ENCODE measurements around the gene TMEM41B.

Gene TMEM41B

DNA sequence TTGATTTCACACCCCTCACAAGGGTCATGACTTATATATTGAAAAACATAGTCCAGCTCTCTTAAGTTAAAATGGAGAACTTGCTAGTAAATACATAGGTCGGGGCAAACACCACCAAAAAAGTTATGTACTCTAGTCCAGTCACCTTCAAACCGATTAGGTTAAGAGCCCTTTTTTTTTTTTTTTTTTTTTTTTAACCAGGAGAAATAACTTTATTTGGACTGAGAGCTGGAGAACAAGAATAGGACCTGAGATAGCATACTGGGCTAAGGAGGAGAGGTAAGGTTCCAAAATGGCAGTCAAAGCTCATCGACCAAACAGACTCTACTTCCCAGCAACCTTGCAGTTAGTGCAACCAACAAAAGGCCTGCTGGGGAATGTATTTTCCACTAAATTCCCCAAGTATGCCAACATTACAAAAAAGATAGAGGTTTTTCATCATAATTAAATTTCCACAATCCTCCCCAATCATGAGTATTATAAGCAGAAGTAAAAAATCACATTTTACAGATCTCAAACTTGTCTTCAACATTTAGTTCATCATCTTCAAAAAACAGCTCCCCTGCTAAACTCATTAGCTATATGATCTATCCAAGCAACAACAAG is 3.8 kb downstream of the TMEM41B start:
- Histone ChIP-seq H3K9me3 (ENCODE audit: low read length) (no peaks in the 10 kb centered on the region), H3K36me3 (ENCODE audit: insufficient read depth, low read length) (peaks cover 11% of the 10 kb centered on the region; the same call in 1 of the 2 replicates), H3K4me1 (ENCODE audit: insufficient read depth, low read length, severe bottlenecking) (peaks cover 32% of the 10 kb centered on the region), H3K27me3 (ENCODE audit: insufficient read depth, low read length) (no peaks in the 10 kb centered on the region), H2AFZ (ENCODE audit: low read length) (no peak overlapping the region), H3K9ac (ENCODE audit: low read length) (no peak overlapping the region), H3K4me3 (ENCODE audit: low read depth, low read length, poor library complexity, severe bottlenecking) (no peak overlapping the region), H3K9me2 (ENCODE audit: low read depth, low read length) (no peaks in the 10 kb centered on the region), H3K27ac (ENCODE audit: low read depth, low read length, poor library complexity, severe bottlenecking) (no peak overlapping the region), H3F3A (ENCODE audit: insufficient read depth, low read length) (no peaks in the 10 kb centered on the region), H4K20me1 (ENCODE audit: insufficient read depth, low read length) (no peaks in the 10 kb centered on the region), H3K79me2 (ENCODE audit: insufficient read depth, low read length) (peaks cover 76% of the 10 kb centered on the region), H3K4me2 (ENCODE audit: low read length) (no peak overlapping the region)
- no peak for TF ChIP-seq EZH2 (IDR thresholded peaks at IDR 0.05; ENCODE audit: borderline replicate concordance, low read length)
- TF ChIP-seq, protein P1, sequence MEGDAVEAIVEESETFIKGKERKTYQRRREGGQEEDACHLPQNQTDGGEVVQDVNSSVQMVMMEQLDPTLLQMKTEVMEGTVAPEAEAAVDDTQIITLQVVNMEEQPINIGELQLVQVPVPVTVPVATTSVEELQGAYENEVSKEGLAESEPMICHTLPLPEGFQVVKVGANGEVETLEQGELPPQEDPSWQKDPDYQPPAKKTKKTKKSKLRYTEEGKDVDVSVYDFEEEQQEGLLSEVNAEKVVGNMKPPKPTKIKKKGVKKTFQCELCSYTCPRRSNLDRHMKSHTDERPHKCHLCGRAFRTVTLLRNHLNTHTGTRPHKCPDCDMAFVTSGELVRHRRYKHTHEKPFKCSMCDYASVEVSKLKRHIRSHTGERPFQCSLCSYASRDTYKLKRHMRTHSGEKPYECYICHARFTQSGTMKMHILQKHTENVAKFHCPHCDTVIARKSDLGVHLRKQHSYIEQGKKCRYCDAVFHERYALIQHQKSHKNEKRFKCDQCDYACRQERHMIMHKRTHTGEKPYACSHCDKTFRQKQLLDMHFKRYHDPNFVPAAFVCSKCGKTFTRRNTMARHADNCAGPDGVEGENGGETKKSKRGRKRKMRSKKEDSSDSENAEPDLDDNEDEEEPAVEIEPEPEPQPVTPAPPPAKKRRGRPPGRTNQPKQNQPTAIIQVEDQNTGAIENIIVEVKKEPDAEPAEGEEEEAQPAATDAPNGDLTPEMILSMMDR (IDR thresholded peaks at IDR 0.05; ENCODE audit: low read length), result no peak

DNA sequence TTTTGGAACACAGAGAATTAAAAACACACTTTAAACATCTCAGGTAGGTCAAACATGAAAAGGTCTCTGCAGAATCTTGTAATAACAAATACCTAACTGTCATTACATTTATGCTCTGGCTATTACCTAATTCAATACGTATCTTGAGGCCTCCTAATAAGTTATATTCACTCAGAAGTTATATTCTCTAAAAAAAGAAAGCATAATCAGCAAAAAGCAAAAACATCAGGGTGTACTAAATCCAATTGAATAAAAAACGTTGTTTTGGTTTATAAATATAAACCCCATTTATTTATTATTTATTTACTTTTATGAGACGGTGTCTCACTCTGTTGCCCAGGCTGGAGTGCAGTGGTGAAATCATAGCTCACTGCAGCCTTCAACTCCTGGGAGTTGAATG is 10.2 kb downstream of the TMEM41B start:
- Histone ChIP-seq H3K4me2 (ENCODE audit: low read length) (no peak overlapping the region), H3K4me3 (ENCODE audit: low read depth, low read length, poor library complexity, severe bottlenecking) (no peak overlapping the region), H3K27ac (ENCODE audit: low read depth, low read length, poor library complexity, severe bottlenecking) (no peak overlapping the region), H3F3A (ENCODE audit: insufficient read depth, low read length) (no peaks in the 10 kb centered on the region), H3K9me2 (ENCODE audit: low read depth, low read length) (no peaks in the 10 kb centered on the region), H3K27me3 (ENCODE audit: insufficient read depth, low read length) (no peaks in the 10 kb centered on the region), H3K79me2 (ENCODE audit: insufficient read depth, low read length) (peaks cover 70% of the 10 kb centered on the region), H3K9me3 (ENCODE audit: low read length) (no peaks in the 10 kb centered on the region), H3K36me3 (ENCODE audit: insufficient read depth, low read length) (peaks cover 7% of the 10 kb centered on the region; the same call in 1 of the 2 replicates), H2AFZ (ENCODE audit: low read length) (no peak overlapping the region), H3K4me1 (ENCODE audit: insufficient read depth, low read length, severe bottlenecking) (no peaks in the 10 kb centered on the region), H4K20me1 (ENCODE audit: insufficient read depth, low read length) (no peaks in the 10 kb centered on the region), H3K9ac (ENCODE audit: low read length) (no peak overlapping the region)
- TF ChIP-seq, protein P1 (IDR thresholded peaks at IDR 0.05; ENCODE audit: low read length), result no peak
- no peak for TF ChIP-seq EZH2 (IDR thresholded peaks at IDR 0.05; ENCODE audit: borderline replicate concordance, low read length)

GRCh38 chr11:9302448-9302847 is 11.9 kb downstream of the TMEM41B start:
- H3K4me1 ChIP-seq (ENCODE audit: insufficient read depth, low read length, severe bottlenecking), result no peaks in the 10 kb centered on the region
- peaks cover 56% of the 10 kb centered on the region for H3K79me2 ChIP-seq (ENCODE audit: insufficient read depth, low read length)
- H3F3A ChIP-seq (ENCODE audit: insufficient read depth, low read length), result no peaks in the 10 kb centered on the region
- TF ChIP-seq, protein P1 (IDR thresholded peaks at IDR 0.05; ENCODE audit: low read length), result no peak
- no peak overlapping the region for H3K4me3 ChIP-seq (ENCODE audit: low read depth, low read length, poor library complexity, severe bottlenecking)
- H4K20me1 ChIP-seq (ENCODE audit: insufficient read depth, low read length), result no peaks in the 10 kb centered on the region
- peaks cover 18% of the 10 kb centered on the region for H3K36me3 ChIP-seq (ENCODE audit: insufficient read depth, low read length)
- H3K27ac ChIP-seq (ENCODE audit: low read depth, low read length, poor library complexity, severe bottlenecking), result no peak overlapping the region
- no peak overlapping the region for H3K9ac ChIP-seq (ENCODE audit: low read length)
- H3K4me2 ChIP-seq (ENCODE audit: low read length), result no peak overlapping the region
- no peaks in the 10 kb centered on the region for H3K27me3 ChIP-seq (ENCODE audit: insufficient read depth, low read length)
- no peaks in the 10 kb centered on the region for H3K9me3 ChIP-seq (ENCODE audit: low read length)
- H3K9me2 ChIP-seq (ENCODE audit: low read depth, low read length), result no peaks in the 10 kb centered on the region
- no peak overlapping the region for H2AFZ ChIP-seq (ENCODE audit: low read length)

Measured in OCI-LY1 (cell line).